CD4-positive, alpha-beta T cell treated with Interleukin-2 at 100 ng/mL for 4 hours (primary cell): ENCODE data around the gene FBXW5.

Experiments
- DNase-seq: peaks from one replicate; pipeline ENCODE4 v3.0.0-alpha.2; 2020; ENCODE audit warnings: low spot score

FBXW5 gene

DNA sequence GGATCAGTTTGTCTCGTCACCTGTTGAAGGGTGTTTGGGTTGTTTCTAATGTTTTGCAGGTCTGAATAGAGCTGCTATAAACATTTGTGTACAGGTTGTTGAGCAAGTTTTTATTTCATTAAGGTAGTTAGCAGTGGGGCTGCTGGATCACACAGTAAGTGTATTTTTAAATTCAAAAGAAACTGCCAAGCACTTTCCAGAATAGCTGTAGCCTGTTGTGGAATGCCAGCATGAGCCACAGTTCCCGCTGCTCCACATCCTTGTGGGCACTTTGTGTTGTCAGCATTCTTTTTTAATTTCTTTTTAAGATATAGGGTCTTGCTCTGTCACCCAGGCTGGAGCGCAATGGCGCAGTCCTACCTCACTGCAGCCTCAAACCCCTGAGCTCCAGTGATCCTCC lies 14.5 kb downstream of the FBXW5 start:
- no peak for DNase-seq

DNA sequence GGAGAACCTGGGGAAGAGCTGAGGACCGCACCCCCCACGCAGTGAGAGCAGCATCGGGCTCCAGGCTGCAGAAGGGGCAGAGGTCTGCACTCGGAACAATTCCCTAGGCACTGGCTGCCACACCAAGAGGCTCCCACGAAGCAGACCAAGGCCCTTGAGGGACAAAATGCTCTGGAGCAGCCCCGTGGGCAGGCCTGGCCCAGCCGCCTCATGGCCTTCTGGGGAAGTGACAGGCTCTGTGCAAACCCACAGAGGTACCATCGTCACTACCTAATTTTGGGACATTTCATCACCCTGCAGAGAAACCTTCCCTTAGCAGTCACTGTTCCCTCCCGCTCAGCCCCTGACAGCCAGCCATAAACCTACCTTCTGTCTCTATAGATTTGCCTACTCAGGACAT lies 15.9 kb downstream of the FBXW5 start:
- DNase-seq: no peak

DNA sequence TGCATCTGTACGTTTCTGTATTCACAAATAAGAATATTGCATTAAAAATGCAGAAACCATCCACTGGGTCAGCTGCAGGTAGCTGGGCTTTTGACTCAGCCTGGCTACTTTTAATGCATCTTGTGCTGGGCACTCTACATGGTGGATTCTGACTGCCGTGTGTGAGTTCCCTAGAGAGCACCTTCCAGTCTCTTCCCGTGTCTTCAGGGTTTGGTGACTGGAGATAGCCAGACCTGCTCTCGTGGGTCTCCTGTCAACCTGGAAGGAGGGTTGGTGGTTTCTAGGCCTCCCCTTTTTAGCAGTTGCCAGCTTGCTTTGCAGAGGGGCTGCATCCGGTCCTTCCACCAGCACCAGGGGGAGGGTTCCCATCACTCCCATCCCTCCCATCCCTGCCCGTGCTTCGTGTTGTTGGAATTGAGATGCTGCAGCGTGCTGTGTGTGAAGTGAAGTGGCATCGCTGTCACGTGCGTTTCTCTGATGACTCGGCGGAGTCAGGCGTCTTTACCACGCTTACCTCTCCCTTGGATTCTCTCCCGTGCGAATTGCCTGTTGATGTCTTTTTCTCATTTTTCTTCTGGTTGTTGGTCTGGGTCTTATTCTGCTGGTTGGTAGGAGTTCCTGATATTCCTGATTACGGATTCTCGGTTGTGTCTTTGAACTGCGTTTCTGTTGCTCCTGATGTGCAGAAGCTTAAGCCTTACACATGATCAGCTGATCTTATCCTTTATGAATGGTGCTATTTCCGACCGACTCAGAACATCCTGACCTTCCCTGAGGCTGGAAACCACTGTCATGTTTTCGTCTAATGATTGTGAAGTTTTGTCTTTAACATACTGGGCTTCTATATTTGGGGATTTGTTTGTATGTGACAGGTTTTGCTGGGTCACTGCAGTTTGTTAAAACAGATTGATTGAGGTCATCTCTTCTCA lies 16.9 kb downstream of the FBXW5 start:
- no peak for DNase-seq

DNA sequence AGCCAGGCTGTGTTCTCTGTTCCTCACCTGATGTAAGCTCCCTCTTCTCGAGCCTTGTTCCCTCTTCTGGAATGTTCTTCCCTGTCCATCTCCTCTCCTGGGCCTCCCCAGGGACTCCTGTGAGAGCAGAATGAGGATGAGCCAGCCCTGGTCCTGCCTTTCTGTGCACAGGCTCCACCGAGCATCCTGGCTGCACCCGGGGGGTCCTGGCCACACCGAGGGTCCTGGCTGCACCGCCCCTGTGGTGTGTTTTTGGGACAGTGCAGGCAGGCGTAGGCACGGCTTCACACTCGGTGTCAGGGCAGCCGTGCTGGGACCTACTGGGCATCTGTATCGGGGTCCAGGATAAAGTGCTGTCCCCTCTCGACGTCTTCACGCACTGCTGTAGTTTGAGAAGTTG lies 17.8 kb downstream of the FBXW5 start:
- no peak for DNase-seq

DNA sequence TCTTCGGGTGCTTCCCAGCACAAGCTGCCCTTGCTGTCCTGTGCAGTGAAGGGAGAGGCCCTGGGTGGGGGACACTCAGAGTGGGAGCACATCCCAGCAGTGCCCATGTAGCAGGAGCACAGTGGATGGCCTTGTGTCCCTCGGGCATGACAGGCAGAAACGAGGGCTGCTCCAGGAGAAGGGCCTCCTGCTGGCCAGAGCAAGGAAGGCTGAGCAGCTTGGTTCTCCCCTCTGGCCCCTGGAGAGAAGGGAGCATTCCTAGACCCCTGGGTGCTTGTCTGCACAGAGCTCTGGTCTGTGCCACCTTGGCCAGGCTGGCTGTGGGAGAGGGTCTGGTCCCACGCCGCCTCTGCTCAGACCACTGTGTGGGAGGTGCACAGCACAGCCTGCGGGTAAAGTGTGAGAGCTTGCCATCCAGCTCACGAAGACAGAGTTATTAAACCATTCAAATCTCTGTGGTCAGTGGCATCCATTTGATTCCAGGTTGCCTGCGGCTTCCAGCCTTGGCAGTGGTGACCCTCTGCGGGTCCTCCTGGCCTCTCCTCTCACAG lies 18.3 kb downstream of the FBXW5 start:
- DNase-seq: no peak

DNA sequence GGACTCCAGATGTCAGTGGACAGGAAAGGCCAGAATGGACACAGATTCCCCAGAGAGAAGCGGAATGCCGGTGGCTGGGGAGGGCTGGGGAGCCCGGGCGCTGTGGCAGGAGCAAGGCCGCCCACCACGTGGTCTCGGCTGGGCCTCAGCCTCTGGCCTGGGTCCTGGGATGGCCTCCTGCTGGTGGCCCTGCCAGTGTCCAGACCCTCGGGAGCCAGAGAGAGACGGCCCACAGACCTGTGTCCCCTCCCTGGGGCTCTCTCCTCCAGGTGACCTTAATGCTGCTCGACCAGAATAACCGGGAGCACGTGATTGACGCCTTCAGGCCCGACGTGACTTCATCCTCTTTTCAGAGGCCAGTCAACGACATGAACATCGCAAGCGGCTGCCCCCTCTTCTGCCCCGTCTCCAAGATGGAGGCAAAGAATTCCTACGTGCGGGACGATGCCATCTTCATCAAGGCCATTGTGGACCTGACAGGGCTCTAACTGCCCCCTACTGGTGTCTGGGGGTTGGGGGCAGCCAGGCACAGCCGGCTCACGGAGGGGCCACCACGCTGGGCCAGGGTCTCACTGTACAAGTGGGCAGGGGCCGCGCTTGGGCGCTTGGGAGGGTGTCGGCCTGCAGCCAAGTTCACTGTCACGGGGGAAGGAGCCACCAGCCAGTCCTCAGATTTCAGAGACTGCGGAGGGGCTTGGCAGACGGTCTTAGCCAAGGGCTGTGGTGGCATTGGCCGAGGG lies 19.0 kb downstream of the FBXW5 start:
- no peak for DNase-seq

DNA sequence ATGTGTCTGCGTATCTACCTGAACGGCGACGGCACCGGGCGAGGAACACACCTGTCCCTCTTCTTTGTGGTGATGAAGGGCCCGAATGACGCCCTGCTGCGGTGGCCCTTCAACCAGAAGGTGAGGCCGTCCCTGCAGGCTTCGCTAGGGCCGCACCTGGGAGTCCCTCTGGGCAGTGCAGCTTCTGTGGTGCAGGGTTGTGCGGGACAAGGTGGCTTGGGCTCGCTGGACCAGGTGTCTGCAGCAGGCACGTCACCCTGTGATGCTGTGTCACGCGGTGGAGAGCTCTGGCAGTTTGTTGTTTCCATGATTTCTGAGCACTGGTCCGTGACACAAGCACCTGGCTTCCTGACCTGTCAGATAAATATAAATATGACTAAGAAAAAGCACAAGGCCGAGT lies 20.7 kb downstream of the FBXW5 start:
- no peak for DNase-seq

DNA sequence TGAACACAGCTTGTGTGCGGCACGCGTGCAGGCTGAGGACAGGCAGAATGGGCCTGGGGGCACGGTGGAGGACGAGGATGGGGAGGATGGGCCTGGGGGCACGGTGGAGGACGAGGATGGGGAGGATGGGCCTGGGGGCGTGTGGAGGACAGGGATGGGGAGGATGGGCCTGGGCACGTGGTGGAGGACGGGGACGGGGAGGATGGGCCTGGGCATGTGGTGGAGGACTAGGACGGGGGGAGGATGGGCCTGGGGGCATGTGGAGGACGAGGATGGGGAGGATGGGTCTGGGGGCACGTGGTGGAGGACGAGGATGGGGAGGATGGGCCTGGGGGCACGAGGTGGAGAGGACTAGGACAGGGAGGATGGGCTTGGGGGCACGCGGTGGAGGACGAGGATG lies 22.0 kb downstream of the FBXW5 start:
- DNase-seq: no peak

DNA sequence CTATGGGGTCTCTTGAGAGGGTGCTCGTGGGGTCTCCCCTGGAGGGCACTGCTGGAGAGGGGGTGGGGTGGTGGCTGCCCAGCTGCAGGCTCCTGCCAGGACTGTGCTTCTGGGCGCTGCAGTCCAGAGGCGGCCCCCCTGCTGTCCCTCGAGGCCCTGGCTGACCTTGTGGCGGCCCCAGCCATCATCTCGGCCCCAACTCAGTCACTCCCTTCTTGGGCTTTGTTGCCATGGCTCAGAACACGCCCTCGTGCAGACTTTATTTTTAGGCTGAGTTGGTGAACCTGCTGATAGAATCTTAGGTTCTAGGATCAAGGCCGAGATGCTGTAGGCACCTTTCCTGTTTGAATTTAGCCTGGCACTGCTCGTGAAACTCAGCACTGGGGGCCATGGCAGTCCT lies 22.8 kb downstream of the FBXW5 start:
- DNase-seq: no peak

DNA sequence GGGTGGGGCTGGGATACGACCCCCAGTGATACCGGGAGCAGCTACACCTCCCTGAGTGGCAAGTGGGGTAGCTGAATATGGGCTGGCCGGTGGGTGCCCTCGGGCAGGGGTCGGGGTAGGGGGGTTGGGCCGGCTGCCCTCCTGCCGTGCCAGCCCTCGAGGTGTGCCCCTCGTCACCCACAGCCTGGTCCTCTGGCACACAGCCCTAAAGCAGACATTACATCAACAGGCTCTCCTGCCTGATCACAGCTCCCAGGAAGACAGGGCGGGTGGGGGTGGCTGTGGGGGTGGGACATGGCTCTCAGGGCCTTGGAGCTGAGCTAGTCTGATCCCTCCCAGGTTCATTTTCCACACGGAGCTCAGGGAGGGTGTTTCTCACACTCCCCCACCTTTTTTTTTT lies 23.2 kb downstream of the FBXW5 start:
- DNase-seq: no peak

DNA sequence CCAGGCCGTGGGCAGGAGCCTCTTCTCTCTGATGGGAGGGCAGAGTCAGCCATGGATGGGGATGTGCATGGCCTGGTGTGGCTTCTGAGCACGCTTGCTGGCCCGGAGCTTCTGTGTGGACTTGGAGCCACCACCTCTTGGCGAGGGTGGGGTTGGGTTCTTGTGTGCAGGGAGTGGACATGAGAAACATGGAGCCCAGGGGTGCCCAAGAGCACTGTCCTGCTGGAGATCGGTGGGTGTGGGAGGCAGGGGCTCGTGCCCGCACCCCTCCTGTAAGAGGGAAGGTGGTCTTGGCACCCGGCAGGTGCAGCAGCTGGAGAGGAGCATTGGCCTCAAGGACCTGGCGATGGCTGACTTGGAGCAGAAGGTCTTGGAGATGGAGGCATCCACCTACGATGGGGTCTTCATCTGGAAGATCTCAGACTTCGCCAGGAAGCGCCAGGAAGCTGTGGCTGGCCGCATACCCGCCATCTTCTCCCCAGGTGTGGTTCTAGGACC lies 23.8 kb downstream of the FBXW5 start:
- no peak for DNase-seq

DNA sequence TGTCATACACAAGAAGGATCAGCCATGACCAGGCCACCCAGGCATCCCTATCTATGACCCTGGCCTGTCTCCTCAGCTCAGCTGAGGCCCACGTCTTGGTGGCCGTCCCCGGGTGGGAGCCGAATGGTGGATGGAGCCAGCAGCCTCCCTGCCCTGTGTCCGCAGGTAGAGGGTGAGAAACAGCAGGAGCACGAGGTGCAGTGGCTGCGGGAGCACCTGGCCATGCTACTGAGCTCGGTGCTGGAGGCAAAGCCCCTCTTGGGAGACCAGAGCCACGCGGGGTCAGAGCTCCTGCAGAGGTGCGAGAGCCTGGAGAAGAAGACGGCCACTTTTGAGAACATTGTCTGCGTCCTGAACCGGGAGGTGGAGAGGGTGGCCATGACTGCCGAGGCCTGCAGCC lies 24.5 kb downstream of the FBXW5 start:
- no peak for DNase-seq

DNA sequence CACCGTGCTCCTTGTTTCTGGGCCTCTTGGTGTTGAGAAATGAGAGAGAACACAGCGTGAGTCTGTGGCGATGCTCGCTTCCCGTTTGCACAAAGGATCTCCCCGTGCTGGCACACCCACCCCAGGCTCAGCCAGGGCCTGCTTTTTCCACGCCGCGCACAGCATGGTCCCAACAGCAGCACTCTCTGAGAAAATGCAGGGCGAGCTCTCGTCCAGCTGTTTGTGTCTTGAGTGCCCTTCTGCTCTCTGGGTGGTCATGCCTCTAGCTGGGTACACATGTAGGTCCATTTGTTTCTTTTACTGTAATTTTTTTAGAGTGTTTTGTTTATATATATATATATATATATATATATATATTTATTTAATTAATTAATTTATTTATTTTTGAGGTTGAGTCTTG lies 26.6 kb downstream of the FBXW5 start:
- DNase-seq: no peak

DNA sequence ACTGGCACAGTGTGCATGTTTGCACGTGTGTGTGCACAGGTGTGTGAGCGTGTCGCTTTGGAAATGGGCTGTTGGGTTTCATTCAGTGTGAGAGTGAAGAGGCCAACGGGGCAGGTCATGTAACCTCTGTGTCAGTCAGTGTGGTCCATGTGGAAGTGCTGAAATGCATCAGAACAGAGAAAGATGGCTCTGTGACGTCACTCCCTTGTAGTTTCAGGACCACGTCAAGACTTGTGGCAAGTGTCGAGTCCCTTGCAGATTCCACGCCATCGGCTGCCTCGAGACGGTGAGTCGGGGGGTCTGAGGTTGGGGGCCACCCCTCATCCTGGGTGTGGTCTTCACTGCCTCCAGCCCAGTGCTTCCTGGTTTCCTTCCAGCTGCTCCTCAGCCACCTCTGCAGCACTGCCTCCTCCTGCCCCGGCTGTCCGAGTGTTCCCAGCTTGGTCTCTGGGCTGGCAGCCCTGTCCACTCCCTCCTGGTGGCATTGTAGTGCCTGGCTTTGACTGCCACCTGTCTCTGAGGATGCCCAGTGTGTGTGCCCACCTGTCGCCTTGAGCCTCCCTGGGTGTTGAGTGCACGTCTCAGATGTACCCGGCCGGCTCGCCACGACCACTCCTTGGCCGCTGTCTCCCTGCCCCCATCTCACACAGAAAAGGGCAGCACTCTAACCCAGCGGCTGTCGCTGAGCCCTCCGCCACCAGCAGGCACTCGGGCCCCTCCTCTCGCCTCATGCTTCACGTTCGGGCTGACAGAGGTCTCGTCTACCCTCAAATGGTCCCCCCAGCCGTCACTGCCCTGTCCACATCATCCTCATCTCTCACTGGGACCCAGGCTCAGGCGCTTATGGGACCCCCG lies 28.0 kb downstream of the FBXW5 start:
- DNase-seq: no peak

DNA sequence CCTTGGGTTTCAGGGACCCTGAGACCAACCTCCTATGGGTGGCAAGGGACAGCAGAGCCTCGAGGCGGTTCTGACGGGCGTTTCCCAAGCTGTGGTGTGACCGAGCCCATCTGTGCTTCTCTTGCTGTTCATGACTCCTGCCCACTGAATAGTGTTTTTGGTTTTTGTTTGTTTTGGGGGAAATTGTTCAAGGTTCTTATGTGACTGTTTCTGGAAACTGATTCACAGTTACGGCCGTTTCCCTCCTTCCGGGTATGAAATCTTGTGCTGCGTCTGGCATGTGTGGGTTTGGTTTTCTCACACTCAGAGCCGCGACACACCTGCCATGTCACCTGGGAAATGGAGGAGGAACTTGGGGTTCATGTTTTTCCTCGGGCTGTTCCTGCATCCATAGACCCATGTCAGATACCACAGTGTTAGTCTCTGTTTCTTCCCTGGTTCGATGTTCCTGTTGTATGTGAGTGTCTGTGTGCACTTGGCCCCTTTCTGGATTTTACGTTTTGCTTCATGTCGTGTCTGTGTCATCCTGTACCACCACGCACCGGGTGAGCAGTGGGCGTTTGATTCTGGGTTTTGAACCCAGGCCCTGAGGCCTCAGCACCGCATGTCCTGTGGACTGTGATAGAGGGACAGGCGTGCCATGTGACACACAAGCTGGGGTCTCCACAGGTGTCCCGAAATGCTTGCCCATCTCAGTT lies 28.8 kb downstream of the FBXW5 start:
- no peak for DNase-seq

DNA sequence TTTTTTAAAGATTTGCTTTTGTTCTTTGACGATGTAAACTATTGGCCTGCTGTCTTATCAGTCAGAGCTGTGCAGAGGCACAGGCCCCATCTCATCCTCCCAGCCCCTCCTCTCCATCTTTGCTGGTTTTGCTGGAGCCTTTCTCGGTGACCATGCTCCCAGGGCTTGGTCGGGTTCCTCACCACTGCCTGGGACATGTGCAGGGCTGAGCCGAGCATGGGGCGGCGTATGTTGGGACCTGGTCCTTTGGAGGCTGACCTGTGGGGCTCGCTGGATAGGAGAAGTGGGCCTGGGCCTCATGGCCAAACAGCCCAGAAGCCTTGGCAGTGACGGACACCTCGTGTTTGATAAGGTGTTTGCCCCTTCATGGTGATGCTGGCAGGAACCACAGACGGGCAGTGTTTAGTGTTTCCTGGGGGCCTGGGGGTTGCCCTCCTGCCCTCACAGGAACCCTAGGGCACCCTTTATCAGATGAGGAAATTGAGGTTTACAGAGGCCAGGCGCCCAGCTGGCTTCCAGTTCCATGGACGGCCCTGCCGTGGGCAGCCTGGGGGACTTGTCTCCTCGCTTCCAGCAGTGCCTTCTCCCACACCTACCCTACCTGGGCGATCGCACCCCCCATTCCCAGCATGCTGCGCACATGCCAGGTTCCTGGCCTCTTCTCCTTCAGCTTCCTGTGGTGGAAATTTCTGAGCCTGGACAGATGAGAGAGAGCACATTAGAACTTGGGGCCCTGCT lies 30.7 kb downstream of the FBXW5 start:
- no peak for DNase-seq

DNA sequence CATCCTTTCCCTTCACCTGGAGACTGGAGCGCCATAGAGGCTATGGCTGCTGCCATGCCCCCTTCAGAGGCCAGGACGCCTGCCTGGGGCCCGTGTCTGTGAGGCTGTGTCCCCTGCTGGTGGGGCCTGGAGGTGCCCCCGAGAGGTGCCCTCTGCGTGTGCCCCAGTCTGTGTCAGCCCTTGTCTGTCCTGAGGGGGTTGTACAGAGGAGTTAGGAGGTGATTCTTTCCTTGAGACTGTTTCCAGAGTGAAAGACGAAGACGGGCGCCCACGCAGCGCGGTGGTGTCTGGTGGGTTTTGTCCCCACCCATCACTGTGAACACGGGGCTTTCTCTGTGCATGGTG lies 33.7 kb downstream of the FBXW5 start:
- DNase-seq: no peak

DNA sequence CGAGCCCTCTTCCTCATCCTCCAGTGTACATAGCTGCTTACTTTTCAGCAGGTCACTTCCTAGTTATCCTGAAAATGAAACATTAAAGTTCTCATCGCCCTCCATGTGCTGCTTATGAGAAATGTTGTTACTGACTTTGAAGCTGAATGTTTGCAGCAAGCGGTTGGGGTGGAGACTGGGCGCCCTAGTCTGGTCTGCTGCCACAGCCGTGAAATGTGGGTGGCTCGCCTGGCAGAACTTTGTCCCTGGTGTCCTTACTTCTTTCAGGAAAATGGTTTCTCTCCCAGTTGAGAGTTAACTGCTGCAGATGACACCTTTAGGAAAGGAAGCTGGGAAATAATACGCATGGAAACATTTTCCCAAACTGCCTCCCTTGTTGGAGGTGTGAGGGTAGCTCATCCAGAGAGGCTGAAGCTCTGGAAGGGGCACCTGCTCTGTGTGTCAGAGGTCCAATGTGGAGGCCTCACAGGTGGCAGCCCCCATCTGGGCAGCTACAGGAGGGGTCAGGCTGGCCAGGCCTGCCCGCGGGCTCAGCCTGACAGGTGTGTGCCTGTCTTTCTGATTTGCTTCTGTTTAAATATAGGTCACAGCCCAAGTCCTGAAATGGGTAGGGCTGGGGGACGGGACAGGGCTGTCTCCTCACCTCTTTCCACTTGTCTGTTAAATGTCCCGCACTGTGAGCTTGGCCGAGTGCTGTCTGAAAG lies 34.2 kb downstream of the FBXW5 start:
- no peak for DNase-seq

DNA sequence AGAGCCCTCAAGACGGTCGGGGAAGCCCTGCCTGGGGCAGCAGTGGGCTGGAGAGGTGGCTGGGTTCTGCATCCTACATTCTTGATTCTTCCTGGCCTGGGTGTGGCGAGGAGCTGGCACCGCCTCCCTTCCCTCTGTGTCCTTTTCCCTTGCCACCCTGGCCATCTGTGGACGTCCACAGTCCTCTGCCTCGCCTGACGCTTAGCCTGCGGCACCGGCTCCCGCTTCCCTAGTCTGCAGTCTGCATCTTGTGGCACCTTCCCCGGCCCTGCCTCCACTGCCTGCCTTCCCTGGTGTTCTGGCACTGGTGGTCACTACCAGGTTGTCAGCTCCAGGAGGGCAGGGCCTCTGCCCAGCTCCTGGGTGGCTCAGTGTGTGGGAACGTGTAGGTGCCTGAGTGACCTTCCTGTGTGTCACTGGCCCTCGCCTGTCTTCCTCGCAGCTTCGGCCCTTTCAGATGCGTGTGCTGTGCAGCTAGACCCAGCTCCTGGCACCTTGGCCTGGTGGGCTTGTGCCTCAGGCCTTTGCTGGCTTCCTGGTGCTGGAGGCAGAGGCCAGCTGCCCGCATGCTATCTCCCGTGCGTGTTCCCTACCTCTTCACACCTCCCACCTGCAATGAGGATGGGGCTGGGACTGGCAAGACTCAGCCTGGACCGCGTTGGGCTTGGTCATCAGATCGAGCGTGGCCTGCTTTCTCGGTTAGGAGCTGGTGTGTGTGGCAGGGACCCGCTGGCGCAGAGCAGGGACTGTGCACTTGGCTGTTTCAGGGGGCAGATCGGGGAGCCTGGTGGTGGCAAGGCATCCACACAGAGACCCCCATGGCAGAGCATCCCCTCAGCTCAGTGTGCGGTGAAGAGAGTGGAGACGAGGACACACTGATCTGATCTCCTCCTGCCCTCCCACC lies 37.3 kb downstream of the FBXW5 start:
- DNase-seq: no peak
